HG03108 (cell line): ENCODE results near the gene HP.
"Not testable (repeated sequence)": the region's sequence is repeated elsewhere in the genome, so short reads cannot be mapped to it uniquely, and the experiment has no call there.

Experiments used
- ATAC-seq: cut with Tn5 transposase; IDR thresholded peaks from one replicate; pipeline ENCODE4 v1.9.1; 2021; ENCODE audit warnings: moderate library complexity; ENCODE audit not compliant: unreplicated experiment

Gene HP

GRCh38 chr16:72043058-72043457, 11.2 kb upstream of the HP start:
- no peak for ATAC-seq

GRCh38 chr16:72043539-72043938, 10.8 kb upstream of the HP start:
- no peak for ATAC-seq

- ATAC-seq, result no peak
Measured at GRCh38 chr16:72044296-72044695, 10.0 kb upstream of the HP start.

- ATAC-seq, result no peak
Measured at GRCh38 chr16:72044825-72045359, 9.4 kb upstream of the HP start.

GRCh38 chr16:72049110-72049509, 5.2 kb upstream of the HP start:
- ATAC-seq, result no peak

GRCh38 chr16:72050769-72051464, 3.4 kb upstream of the HP start:
- ATAC-seq, result no peak

- no peak for ATAC-seq
Measured at GRCh38 chr16:72051818-72052217, 2.5 kb upstream of the HP start.

- ATAC-seq, result no peak
Measured at GRCh38 chr16:72055911-72056310, 1.6 kb downstream of the HP start.

GRCh38 chr16:72057313-72057712, 3.0 kb downstream of the HP start:
- ATAC-seq, result not testable (repeated sequence)

GRCh38 chr16:72059060-72059459, 4.8 kb downstream of the HP start:
- ATAC-seq, result not testable (repeated sequence)

- ATAC-seq, result no peak
Measured at GRCh38 chr16:72060405-72060804, 6.1 kb downstream of the HP start.

GRCh38 chr16:72061564-72061963, 7.3 kb downstream of the HP start:
- ATAC-seq, result no peak

- ATAC-seq, result no peak
Measured at GRCh38 chr16:72064361-72064894, 10.1 kb downstream of the HP start.

GRCh38 chr16:72066747-72067146, 12.4 kb downstream of the HP start:
- ATAC-seq, result no peak

GRCh38 chr16:72068930-72069329, 14.6 kb downstream of the HP start:
- no peak for ATAC-seq

GRCh38 chr16:72072514-72073342, 18.4 kb downstream of the HP start:
- ATAC-seq, result no peak

GRCh38 chr16:72073560-72074230, 19.4 kb downstream of the HP start:
- no peak for ATAC-seq

GRCh38 chr16:72075067-72075466, 20.8 kb downstream of the HP start:
- not testable (repeated sequence) for ATAC-seq

- ATAC-seq, result not testable (repeated sequence)
Measured at GRCh38 chr16:72076991-72077706, 22.8 kb downstream of the HP start.

- ATAC-seq, result no peak
Measured at GRCh38 chr16:72083778-72084404, 29.6 kb downstream of the HP start.
